GM12878 (cell line): ENCODE results near the gene TMEM255A. TPM values are rescaled to one million over a fixed set of nuclear protein-coding genes. Genes with fewer than 3 reads are reported as not detected.

Source experiments
- ATAC-seq: fragments of 200-7000 bp; cut with Tn5 transposase; 3 replicates; pipeline ENCODE4 v1.9.1; 2020; ENCODE audit warnings: mild to moderate bottlenecking, moderate library complexity
- BruUV-seq: library from RNA; stranded (reverse); fragments of 400-500 nt; replicated peaks from 2 replicates; lab custom pipeline; 2021; lab: Mats Ljungman, UMichigan
- CTCF ChIA-PET: fragments of 300-600 bp; sonication (Branson Sonifier 250); formaldehyde crosslinking; extraction: SDS; loops from one replicate; lab custom pipeline; 2021; ENCODE audit warnings: inconsistent platforms; lab: Yijun Ruan, JAX
- POLR2A ChIA-PET: fragments of 350-600 bp; formaldehyde crosslinking; extraction: SDS; loops from one replicate; lab custom pipeline; 2021; ENCODE audit warnings: inconsistent platforms; lab: Charles Lee
- RAD21 ChIA-PET: fragments of 300-600 bp; sonication (Branson Sonifier 250); formaldehyde crosslinking; loops from one replicate; lab custom pipeline; 2023; ENCODE audit warnings: antibody characterized with exemption; ENCODE audit not compliant: unreplicated experiment; lab: Charles Lee
- SMC1A ChIA-PET: fragments of 300-600 bp; sonication (Branson Sonifier 250); formaldehyde crosslinking; loops from one replicate; lab custom pipeline; 2023; ENCODE audit not compliant: unreplicated experiment, uncharacterized antibody; lab: Charles Lee
- DNase-seq: peaks from one replicate; pipeline ENCODE4 v3.0.0-alpha.2; 2011; ENCODE audit warnings: low read depth, low spot score
- FAIRE-seq: peaks from 3 replicates; lab custom pipeline; 2011; peaks lifted over from hg19 to GRCh38; lab: Jason Lieb, UNC
- H2AFZ ChIP-seq: 2 replicates; pipeline ENCODE4 v1.6.0; 2011; ENCODE audit warnings: low read depth, low read length, control low read depth; ENCODE audit not compliant: control insufficient read depth
- H3K27ac ChIP-seq: 2 replicates; pipeline ENCODE4 v1.5.1; 2011; ENCODE audit warnings: control low read depth; ENCODE audit not compliant: control insufficient read depth, insufficient read depth
- H3K27me3 ChIP-seq, 2 experiments: replicated peaks in 1 of 2; 2 replicates each; pipeline versions ENCODE4 v1.6.0 to v1.6.1; 2011; ENCODE audit warnings: low read length in 1 of 2; ENCODE audit not compliant: control insufficient read depth in 2 of 2, insufficient read depth in 2 of 2
- H3K36me3 ChIP-seq, 2 experiments: 2 replicates each; pipeline ENCODE4 v1.5.1; 2011; ENCODE audit warnings: low read length in 1 of 2; ENCODE audit not compliant: control insufficient read depth in 2 of 2, insufficient read depth in 2 of 2
- H3K4me1 ChIP-seq: 2 replicates; pipeline ENCODE4 v1.6.1; 2011; ENCODE audit warnings: mild to moderate bottlenecking, low read length, moderate library complexity, mixed read lengths; ENCODE audit not compliant: control insufficient read depth, insufficient read depth
- H3K4me2 ChIP-seq: 2 replicates; pipeline ENCODE4 v1.6.0; 2011; ENCODE audit warnings: control low read depth; ENCODE audit not compliant: control insufficient read depth, insufficient read depth
- H3K4me3 ChIP-seq: fragments of 200-600 bp; sonication (generic); 2 replicates; pipeline ENCODE4 v1.5.1; 2016
- H3K79me2 ChIP-seq: 2 replicates; pipeline ENCODE4 v1.6.0; 2011; ENCODE audit warnings: low read length; ENCODE audit not compliant: control insufficient read depth, insufficient read depth
- H3K9ac ChIP-seq: 2 replicates; pipeline ENCODE4 v1.8.0; 2011; ENCODE audit warnings: low read length, control low read depth, mixed read lengths; ENCODE audit not compliant: control insufficient read depth, insufficient read depth
- H3K9me3 ChIP-seq: replicated peaks from 3 replicates; pipeline ENCODE4 v1.5.1; 2011; ENCODE audit warnings: mild to moderate bottlenecking, low read length; ENCODE audit not compliant: control insufficient read depth, insufficient read depth
- H4K20me1 ChIP-seq: 2 replicates; pipeline ENCODE4 v1.6.0; 2011; ENCODE audit not compliant: control insufficient read depth, insufficient read depth
- CHD1 ChIP-seq: IDR thresholded peaks from 2 replicates; pipeline ENCODE4 v1.6.1; 2012; ENCODE audit warnings: low read depth, low read length, improper control_type of control experiment
- CHD2 ChIP-seq: IDR thresholded peaks from 2 replicates; pipeline ENCODE4 v1.6.1; 2011; ENCODE audit warnings: low read depth, low read length, improper control_type of control experiment, borderline replicate concordance
- KLF5 ChIP-seq: fragments of 450-650 bp; IDR thresholded peaks from 2 replicates; pipeline ENCODE4 v1.6.1; 2014; ENCODE audit warnings: mild to moderate bottlenecking; ENCODE audit not compliant: partially characterized antibody
- WGBS: methylation state at CpG from one replicate; pipeline ENCODE4 v1.1.6; 2016; ENCODE audit warnings: low lambda C conversion rate; ENCODE audit not compliant: insufficient replicate concordance, insufficient coverage; ENCODE audit errors: missing lambda C conversion rate; 5-methylcytosine and 5-hydroxymethylcytosine counted together
- in situ Hi-C: fragments of 300-500 bp; cut with MboI; formaldehyde crosslinking; loops from 9 replicates; pipeline ENCODE4 v1.14.3; 2018; ENCODE audit warnings: mixed read lengths
- intact Hi-C: fragments of 100-400 bp; cut with micrococcal nuclease; formaldehyde crosslinking; loops from one replicate; pipeline ENCODE4 v1.14.2; 2022; ENCODE audit not compliant: unreplicated experiment
- polyA plus RNA-seq, 11 experiments: library from polyadenylated mRNA; depleted of rRNA in 4 of 11; unstranded in 6 of 11; stranded (reverse) in 5 of 11; fragments of >200 nt; fragmentation: Nextera tagmentation in 4 of 11; fragmentation: Illumina TruSeq in 1 of 11; extraction: Ambion mirVana in 4 of 11; extraction: Trizol in 1 of 11; gene quantifications; 1 replicate in 1 of 11; 2 replicates in 10 of 11; pipeline versions ENCODE4 v1.2.1 to v1.2.3, GENCODE V29; 2011 to 2016; ENCODE audit warnings: inconsistent platforms in 2 of 11, missing spikeins in 2 of 11, low read depth in 1 of 11
- total RNA-seq, 4 experiments: library from RNA; depleted of rRNA in 3 of 4; stranded (reverse); fragments of >200 nt in 3 of 4; fragmentation: Illumina TruSeq in 1 of 4; extraction: Trizol in 1 of 4; gene quantifications; 2 replicates each; pipeline versions ENCODE4 v1.2.1 to v1.2.3, GENCODE V29; 2013 to 2021
- TF ChIP-seq, protein P1 (sequence below): fragments of 450-650 bp; formaldehyde crosslinking; IDR thresholded peaks from 2 replicates; pipeline ENCODE4 v1.4.0; 2022; ENCODE audit warnings: mild to moderate bottlenecking, moderate library complexity

Gene TMEM255A
- total and polyA plus RNA-seq, 10 of the 15 experiments (the other 5 are each of a cell fraction or from before 2014, with no cell fraction given), result 0.90 to 5.4 (median 1.3) TPM

DNA sequence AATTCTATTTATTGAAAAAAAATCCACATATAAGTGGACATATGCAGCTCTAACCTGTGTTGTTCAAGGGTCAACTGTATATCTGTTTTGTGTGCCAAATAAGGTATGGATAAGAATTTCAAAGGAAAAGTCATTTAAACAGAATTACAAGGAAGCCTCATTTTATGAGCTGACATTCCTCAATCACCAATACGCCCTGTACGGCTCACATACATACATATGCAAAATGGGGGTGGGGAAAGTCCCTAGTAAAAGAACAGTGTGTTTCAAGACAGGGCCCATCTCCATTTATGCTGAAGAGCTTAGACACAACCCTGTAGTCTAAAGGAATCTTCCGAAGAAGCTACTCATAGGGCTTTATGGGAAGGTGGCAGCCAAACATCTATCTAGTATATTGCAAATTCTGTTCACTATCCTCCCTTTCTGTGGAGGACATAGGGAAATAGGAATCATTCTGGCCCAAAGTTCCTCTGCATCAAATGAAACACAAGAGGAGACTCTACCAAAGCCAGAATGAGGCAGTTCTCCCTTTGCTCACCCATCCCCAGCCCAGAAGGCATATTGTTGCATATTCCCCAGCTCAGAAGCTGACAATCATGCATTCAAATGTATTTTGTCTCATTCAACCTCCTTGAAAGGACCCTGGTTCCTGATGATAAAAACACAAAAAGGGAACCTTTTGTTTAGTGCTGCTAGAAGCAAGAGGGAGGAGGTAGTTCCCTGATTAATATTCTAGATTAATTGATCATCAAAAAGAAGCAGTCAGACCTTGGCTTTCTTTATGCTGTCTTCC is 74.4 kb downstream of the TMEM255A start:
- in situ Hi-C loops, result no loop called here
- Histone ChIP-seq H3K27ac (no peak overlapping the region), H3K4me3 (no peak overlapping the region), H3K9me3 (no peaks in the 10 kb centered on the region; the same call in 2 of the 3 replicates), H3K27me3 (no peaks in the 10 kb centered on the region), H3K9ac (no peak overlapping the region), H3K36me3 (no peaks in the 10 kb centered on the region; a peak in 1 of 4 replicates), H3K4me1 (no peaks in the 10 kb centered on the region), H4K20me1 (no peaks in the 10 kb centered on the region), H3K79me2 (peaks cover 1% of the 10 kb centered on the region), H3K4me2 (no peak overlapping the region), H2AFZ (no peak overlapping the region)
- no peak for DNase-seq
- no TSS peak for BruUV-seq
- ChIA-PET SMC1A (no interaction called here), POLR2A (no interaction called here), CTCF (interaction anchor here (1.0 kb wide), 1 partner anchor 23 kb away, joined by 4 read pairs; no protein-coding TSS in a partner anchor), RAD21 (no interaction called here)
- TF ChIP-seq, protein P1, sequence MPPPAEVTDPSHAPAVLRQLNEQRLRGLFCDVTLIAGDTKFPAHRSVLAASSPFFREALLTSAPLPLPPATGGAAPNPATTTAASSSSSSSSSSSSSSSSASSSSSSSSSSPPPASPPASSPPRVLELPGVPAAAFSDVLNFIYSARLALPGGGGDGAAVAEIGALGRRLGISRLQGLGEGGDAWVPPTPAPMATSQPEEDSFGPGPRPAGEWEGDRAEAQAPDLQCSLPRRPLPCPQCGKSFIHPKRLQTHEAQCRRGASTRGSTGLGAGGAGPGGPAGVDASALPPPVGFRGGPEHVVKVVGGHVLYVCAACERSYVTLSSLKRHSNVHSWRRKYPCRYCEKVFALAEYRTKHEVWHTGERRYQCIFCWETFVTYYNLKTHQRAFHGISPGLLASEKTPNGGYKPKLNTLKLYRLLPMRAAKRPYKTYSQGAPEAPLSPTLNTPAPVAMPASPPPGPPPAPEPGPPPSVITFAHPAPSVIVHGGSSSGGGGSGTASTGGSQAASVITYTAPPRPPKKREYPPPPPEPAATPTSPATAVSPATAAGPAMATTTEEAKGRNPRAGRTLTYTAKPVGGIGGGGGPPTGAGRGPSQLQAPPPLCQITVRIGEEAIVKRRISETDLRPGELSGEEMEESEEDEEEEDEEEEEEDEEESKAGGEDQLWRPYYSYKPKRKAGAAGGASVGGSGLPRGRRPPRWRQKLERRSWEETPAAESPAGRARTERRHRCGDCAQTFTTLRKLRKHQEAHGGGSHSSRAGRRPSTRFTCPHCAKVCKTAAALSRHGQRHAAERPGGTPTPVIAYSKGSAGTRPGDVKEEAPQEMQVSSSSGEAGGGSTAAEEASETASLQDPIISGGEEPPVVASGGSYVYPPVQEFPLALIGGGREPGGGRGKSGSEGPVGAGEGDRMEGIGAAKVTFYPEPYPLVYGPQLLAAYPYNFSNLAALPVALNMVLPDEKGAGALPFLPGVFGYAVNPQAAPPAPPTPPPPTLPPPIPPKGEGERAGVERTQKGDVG, result no peak
- TF ChIP-seq CHD1 (no peak), CHD2 (no peak), KLF5 (no peak)
- intact Hi-C loops, result no loop called here
- ATAC-seq, result no peak
- 55% methylated on average over 3 of the region's 3 CpGs for WGBS
- FAIRE-seq, result no peak
